Measurements from ENCODE around the gene DISC1. TPM values are rescaled to one million over a fixed set of nuclear protein-coding genes. Genes with fewer than 3 reads are reported as not detected.

Gene DISC1
- total RNA-seq, 2 experiments from 2014 or later = 1.7 to 2.0 TPM

- peaks cover 2% of the 10 kb centered on the region for H3K9me3 Mint-ChIP-seq
- H3K4me1 Mint-ChIP-seq = no peaks in the 10 kb centered on the region
- no peak for DNase-seq
- H3K36me3 Mint-ChIP-seq = peaks cover 4% of the 10 kb centered on the region
- no peak overlapping the region for H3K4me3 Mint-ChIP-seq
- no peak overlapping the region for H3K27ac Mint-ChIP-seq
- no peaks in the 10 kb centered on the region for H3K27me3 Mint-ChIP-seq
These were observed 430.8 kb downstream of the DISC1 start for GRCh38 chr1:232057217-232057895.

- peaks cover 3% of the 10 kb centered on the region for H3K36me3 Mint-ChIP-seq
- no peaks in the 10 kb centered on the region for H3K4me1 Mint-ChIP-seq
- H3K4me3 Mint-ChIP-seq = no peak overlapping the region
- no peak for DNase-seq
- H3K9me3 Mint-ChIP-seq = peaks cover 2% of the 10 kb centered on the region
- no peaks in the 10 kb centered on the region for H3K27me3 Mint-ChIP-seq
- no peak overlapping the region for H3K27ac Mint-ChIP-seq
These were observed 431.3 kb downstream of the DISC1 start for GRCh38 chr1:232057896-232058274.

- H3K4me3 Mint-ChIP-seq = no peak overlapping the region
- no peaks in the 10 kb centered on the region for H3K27me3 Mint-ChIP-seq
- no peak for DNase-seq
- H3K4me1 Mint-ChIP-seq = no peaks in the 10 kb centered on the region
- no peaks in the 10 kb centered on the region for H3K9me3 Mint-ChIP-seq
- H3K36me3 Mint-ChIP-seq = no peaks in the 10 kb centered on the region
- H3K27ac Mint-ChIP-seq = no peak overlapping the region
These were observed 433.3 kb downstream of the DISC1 start for GRCh38 chr1:232059726-232060374.

GRCh38 chr1:232062967-232063366 lies 436.4 kb downstream of the DISC1 start:
- DNase-seq = no peak
- Mint-ChIP-seq H3K4me1 (no peaks in the 10 kb centered on the region), H3K27ac (no peak overlapping the region), H3K27me3 (no peaks in the 10 kb centered on the region), H3K4me3 (no peak overlapping the region), H3K36me3 (no peaks in the 10 kb centered on the region), H3K9me3 (no peaks in the 10 kb centered on the region)

GRCh38 chr1:232066521-232066920 lies 439.9 kb downstream of the DISC1 start:
- no peak overlapping the region for H3K27ac Mint-ChIP-seq
- H3K4me3 Mint-ChIP-seq = no peak overlapping the region
- H3K9me3 Mint-ChIP-seq = no peaks in the 10 kb centered on the region
- no peaks in the 10 kb centered on the region for H3K4me1 Mint-ChIP-seq
- H3K27me3 Mint-ChIP-seq = no peaks in the 10 kb centered on the region
- no peak for DNase-seq
- H3K36me3 Mint-ChIP-seq = no peaks in the 10 kb centered on the region

GRCh38 chr1:232074265-232074664 lies 447.7 kb downstream of the DISC1 start:
- H3K4me1 Mint-ChIP-seq = no peaks in the 10 kb centered on the region
- DNase-seq = no peak

GRCh38 chr1:232077809-232078208 lies 451.2 kb downstream of the DISC1 start:
- H3K36me3 Mint-ChIP-seq = peaks cover 8% of the 10 kb centered on the region
- H3K27me3 Mint-ChIP-seq = peaks cover 7% of the 10 kb centered on the region
- no peak for DNase-seq
- H3K4me1 Mint-ChIP-seq = no peaks in the 10 kb centered on the region
- no peak overlapping the region for H3K27ac Mint-ChIP-seq
- no peak overlapping the region for H3K4me3 Mint-ChIP-seq
- H3K9me3 Mint-ChIP-seq = peaks cover 23% of the 10 kb centered on the region

More at GRCh38 chr1:232074265-232074664, 447.7 kb downstream of the DISC1 start:
- Mint-ChIP-seq H3K9me3 (peaks cover 8% of the 10 kb centered on the region), H3K36me3 (peaks cover 8% of the 10 kb centered on the region), H3K27me3 (peaks cover 7% of the 10 kb centered on the region), H3K27ac (no peak overlapping the region), H3K4me3 (no peak overlapping the region)

GRCh38 chr1:232084584-232085223 lies 458.1 kb downstream of the DISC1 start:
- no peak for DNase-seq
- H3K36me3 Mint-ChIP-seq = no peaks in the 10 kb centered on the region
- no peak overlapping the region for H3K27ac Mint-ChIP-seq
- H3K4me3 Mint-ChIP-seq = no peak overlapping the region
- peaks cover 13% of the 10 kb centered on the region for H3K9me3 Mint-ChIP-seq
- no peaks in the 10 kb centered on the region for H3K27me3 Mint-ChIP-seq
- no peaks in the 10 kb centered on the region for H3K4me1 Mint-ChIP-seq

GRCh38 chr1:232090816-232091215 lies 464.2 kb downstream of the DISC1 start:
- H3K4me1 Mint-ChIP-seq = no peaks in the 10 kb centered on the region
- H3K27me3 Mint-ChIP-seq = no peaks in the 10 kb centered on the region
- no peak overlapping the region for H3K27ac Mint-ChIP-seq
- no peaks in the 10 kb centered on the region for H3K36me3 Mint-ChIP-seq
- no peaks in the 10 kb centered on the region for H3K9me3 Mint-ChIP-seq
- DNase-seq = no peak
- H3K4me3 Mint-ChIP-seq = no peak overlapping the region

Other genes starting within 250 kb of the DISC1 start
- 10 to 100 TPM; 36.3 to 37.8 TPM for gene EGLN1, start 204.5 kb upstream of the DISC1 start, total RNA-seq
- 10 to 100 TPM; 48.5 to 48.8 TPM for gene TSNAX, start 98.1 kb upstream of the DISC1 start, total RNA-seq